ENCODE data around the gene GADL1. TPM values are rescaled to one million over a fixed set of nuclear protein-coding genes. Genes with fewer than 3 reads are reported as not detected.

GADL1 gene
- total RNA-seq, 1 experiment from 2014 or later: not detected

DNA sequence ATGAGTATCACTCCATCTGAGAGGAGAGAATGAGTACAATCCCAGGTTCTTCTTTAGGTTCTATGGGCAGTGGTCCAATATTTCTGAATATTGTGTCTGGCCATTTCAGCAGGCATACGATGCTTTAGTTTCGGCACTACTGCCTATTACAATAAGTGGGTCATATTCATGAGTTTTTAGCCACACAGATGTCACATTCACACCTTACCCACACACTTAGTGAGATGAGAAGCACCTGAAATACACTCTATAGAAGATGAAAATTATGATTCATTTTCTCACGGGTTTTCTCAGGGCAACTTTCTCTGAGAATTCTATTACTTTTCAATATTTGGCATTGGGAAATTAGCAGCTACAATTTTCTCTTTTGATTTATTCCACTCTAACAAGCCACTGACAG is 155.9 kb downstream of the GADL1 start:
- Histone ChIP-seq H3K4me2 (ENCODE audit: low read length) (no peak overlapping the region), H4K20me1 (ENCODE audit: insufficient read depth) (no peaks in the 10 kb centered on the region), H3K79me2 (ENCODE audit: insufficient read depth, low read length) (no peaks in the 10 kb centered on the region), H3K9me3 (ENCODE audit: control insufficient read depth in 1 of 2, insufficient read depth in 1 of 2, low read depth in 1 of 2, low read length in 2 of 2) (no peaks in the 10 kb centered on the region), H3K4me1 (ENCODE audit: control insufficient read depth in 1 of 2, insufficient read depth in 2 of 2, low read length in 2 of 2) (no peaks in the 10 kb centered on the region), H3K9ac (ENCODE audit: low read length) (no peak overlapping the region), H3K36me3 (ENCODE audit: control insufficient read depth in 1 of 2, insufficient read depth in 2 of 2, low read length in 2 of 2) (no peaks in the 10 kb centered on the region), H3K4me3 (replicated peaks in 1 of 2; ENCODE audit: low read depth in 1 of 2, low read length in 2 of 2) (no peak overlapping the region), H3K27ac (ENCODE audit: low read depth, low read length) (no peak overlapping the region), H3K9me2 (ENCODE audit: insufficient read depth) (no peaks in the 10 kb centered on the region), H3K27me3 (ENCODE audit: insufficient read depth, low read length) (no peaks in the 10 kb centered on the region), H2AFZ (ENCODE audit: low read depth, low read length, poor library complexity, severe bottlenecking) (no peak overlapping the region)
- POLR2A ChIA-PET: no interaction called here
- RAD21 ChIA-PET (ENCODE audit: low non-redundant PET in 1 of 2, low total read pairs in 2 of 2, uncharacterized antibody in 2 of 2, unreplicated experiment in 2 of 2): no interaction called here
- BruUV-seq (replicated peaks): no TSS peak
- intact Hi-C loops (cut with micrococcal nuclease): no loop called here
- DNase-seq (ENCODE audit: low read depth, low spot score): no peak
- TF ChIP-seq CEBPB (IDR thresholded peaks at IDR 0.05; ENCODE audit: low read depth) (no peak), CTCF (IDR thresholded peaks at IDR 0.05 in 2 of 3, conservative IDR thresholded peaks at IDR 0.05 in 1 of 3; ENCODE audit: borderline replicate concordance in 1 of 3, insufficient read depth in 1 of 3, low read depth in 2 of 3, low read length in 2 of 3) (no peak), ZFX (IDR thresholded peaks at IDR 0.05) (no peak), ZNF274 (IDR thresholded peaks at IDR 0.05; ENCODE audit: low read depth, low read length) (no peak), FOSL1 (IDR thresholded peaks at IDR 0.05; ENCODE audit: low read depth) (no peak), SIN3A (IDR thresholded peaks at IDR 0.05; ENCODE audit: low read depth) (no peak)
- TF ChIP-seq, protein P1, sequence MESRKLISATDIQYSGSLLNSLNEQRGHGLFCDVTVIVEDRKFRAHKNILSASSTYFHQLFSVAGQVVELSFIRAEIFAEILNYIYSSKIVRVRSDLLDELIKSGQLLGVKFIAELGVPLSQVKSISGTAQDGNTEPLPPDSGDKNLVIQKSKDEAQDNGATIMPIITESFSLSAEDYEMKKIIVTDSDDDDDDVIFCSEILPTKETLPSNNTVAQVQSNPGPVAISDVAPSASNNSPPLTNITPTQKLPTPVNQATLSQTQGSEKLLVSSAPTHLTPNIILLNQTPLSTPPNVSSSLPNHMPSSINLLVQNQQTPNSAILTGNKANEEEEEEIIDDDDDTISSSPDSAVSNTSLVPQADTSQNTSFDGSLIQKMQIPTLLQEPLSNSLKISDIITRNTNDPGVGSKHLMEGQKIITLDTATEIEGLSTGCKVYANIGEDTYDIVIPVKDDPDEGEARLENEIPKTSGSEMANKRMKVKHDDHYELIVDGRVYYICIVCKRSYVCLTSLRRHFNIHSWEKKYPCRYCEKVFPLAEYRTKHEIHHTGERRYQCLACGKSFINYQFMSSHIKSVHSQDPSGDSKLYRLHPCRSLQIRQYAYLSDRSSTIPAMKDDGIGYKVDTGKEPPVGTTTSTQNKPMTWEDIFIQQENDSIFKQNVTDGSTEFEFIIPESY (IDR thresholded peaks at IDR 0.05; ENCODE audit: extremely low read depth, insufficient replicate concordance, low read length): no peak
- TF ChIP-seq, protein P2, sequence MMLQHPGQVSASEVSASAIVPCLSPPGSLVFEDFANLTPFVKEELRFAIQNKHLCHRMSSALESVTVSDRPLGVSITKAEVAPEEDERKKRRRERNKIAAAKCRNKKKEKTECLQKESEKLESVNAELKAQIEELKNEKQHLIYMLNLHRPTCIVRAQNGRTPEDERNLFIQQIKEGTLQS (IDR thresholded peaks at IDR 0.05): no peak
- CTCF ChIA-PET: interaction anchor here (1.8 kb wide), 1 partner anchor 696 kb away, joined by 4 read pairs; no protein-coding TSS in a partner anchor
- no peak for ATAC-seq
